Uterus (tissue), 2 donors: Measurements from ENCODE around the gene PTCSC3.

Experiments
- CTCF ChIP-seq, 4 experiments: fragments of 200-600 bp in 2 of 4; fragments of 450-650 bp in 2 of 4; sonication (generic) in 2 of 4; IDR thresholded peaks; one replicate each; pipeline ENCODE4 v1.5.1; 2016 to 2019; ENCODE audit warnings: antibody characterized with exemption in 4 of 4, mild to moderate bottlenecking in 2 of 4, moderate library complexity in 1 of 4
- POLR2A ChIP-seq, 2 donors: fragments of 450-650 bp; IDR thresholded peaks; one replicate each; pipeline ENCODE4 v1.6.1; 2016; ENCODE audit warnings: antibody characterized with exemption in 2 of 2, mild to moderate bottlenecking in 1 of 2, moderate library complexity in 1 of 2

GRCh38 chr14:36130186-36130585 lies 46.3 kb downstream of the PTCSC3 start:
- no peak for TF ChIP-seq CTCF (IDR thresholded peaks at IDR 0.05)
- TF ChIP-seq POLR2A (IDR thresholded peaks at IDR 0.05) = no peak
